Tibial nerve (tissue), 4 donors: ENCODE measurements around the gene ZNF485. TPM values are rescaled to one million over a fixed set of nuclear protein-coding genes. Genes with fewer than 3 reads are reported as not detected.

Experiments
- DNase-seq, 2 donors: peaks; one replicate each; pipeline ENCODE4 v3.0.0-alpha.2; 2019; ENCODE audit warnings: low spot score in 2 of 2
- H3K27ac ChIP-seq, 4 donors: fragments of 200-600 bp; sonication (generic) in 3 of 4; one replicate each; pipeline ENCODE4 v1.5.1; 2017 to 2019; ENCODE audit warnings: mild to moderate bottlenecking in 1 of 4
- H3K27me3 ChIP-seq, 2 donors: fragments of 200-600 bp; sonication (generic) in 1 of 2; one replicate each; pipeline versions ENCODE4 v1.5.1 to v1.6.0; 2017 to 2019
- H3K36me3 ChIP-seq, 3 donors: fragments of 200-600 bp; sonication (generic); one replicate each; pipeline ENCODE4 v1.5.1; 2018 to 2019
- H3K4me1 ChIP-seq, 4 donors: fragments of 200-600 bp; sonication (generic) in 3 of 4; one replicate each; pipeline ENCODE4 v1.5.1; 2017 to 2019
- H3K4me3 ChIP-seq, 4 donors: fragments of 200-600 bp; sonication (generic) in 3 of 4; one replicate each; pipeline ENCODE4 v1.5.1; 2017 to 2019; ENCODE audit warnings: mild to moderate bottlenecking in 1 of 4, moderate library complexity in 1 of 4
- H3K9me3 ChIP-seq, 4 donors: fragments of 200-600 bp; sonication (generic) in 3 of 4; one replicate each; pipeline ENCODE4 v1.5.1; 2017 to 2019
- CTCF ChIP-seq, 5 experiments: fragments of 200-600 bp in 3 of 5; fragments of 450-650 bp in 2 of 5; sonication (generic) in 3 of 5; IDR thresholded peaks; one replicate each; pipeline ENCODE4 v1.5.1; 2016 to 2019; ENCODE audit warnings: antibody characterized with exemption in 5 of 5, mild to moderate bottlenecking in 3 of 5, moderate library complexity in 2 of 5
- EP300 ChIP-seq, 2 donors: sonication (generic); formaldehyde crosslinking; IDR thresholded peaks; one replicate each; pipeline ENCODE4 v1.6.1; 2017; ENCODE audit warnings: antibody characterized with exemption in 2 of 2, mild to moderate bottlenecking in 1 of 2
- POLR2A ChIP-seq, 2 donors: fragments of 450-650 bp; IDR thresholded peaks; one replicate each; pipeline ENCODE4 v1.6.1; 2017; ENCODE audit warnings: antibody characterized with exemption in 2 of 2, mild to moderate bottlenecking in 2 of 2, moderate library complexity in 2 of 2
- WGBS, 2 donors: methylation state at CpG; one replicate each; pipeline ENCODE4 v1.1.5; 2018; 5-methylcytosine and 5-hydroxymethylcytosine counted together
- total RNA-seq, 4 donors: library from RNA; depleted of rRNA; stranded (reverse); fragments of >200 nt; gene quantifications; one replicate each; pipeline ENCODE4 v1.1.0, GENCODE V29; 2016

The ZNF485 gene
- total RNA-seq, 4 donors from 2014 or later = 2.4 to 9.6 (median 6.9) TPM

- peaks cover 9 to 66% (median 18%) of the 10 kb centered on the region in 3 donors for H3K36me3 ChIP-seq
- H3K4me1 ChIP-seq = peaks cover 0 to 9% (median 0%) of the 10 kb centered on the region in 4 donors
- H3K27me3 ChIP-seq = no peaks in the 10 kb centered on the region
- peaks cover 4 to 85% (median 31%) of the 10 kb centered on the region in 4 donors for H3K9me3 ChIP-seq
- DNase-seq = no peak
- 96 to 98% methylated on average over 8 of the region's 8 CpGs for WGBS, 2 donors
- no peak overlapping the region for H3K4me3 ChIP-seq
- no peak overlapping the region for H3K27ac ChIP-seq
- TF ChIP-seq POLR2A (IDR thresholded peaks at IDR 0.05) = no peak
Measured at GRCh38 chr10:43644252-43644651, 38.0 kb downstream of the ZNF485 start.

GRCh38 chr10:43645866-43646265, 39.6 kb downstream of the ZNF485 start:
- no peak overlapping the region for H3K27ac ChIP-seq
- no peak overlapping the region for H3K4me3 ChIP-seq
- peaks cover 4 to 69% (median 29%) of the 10 kb centered on the region in 4 donors for H3K9me3 ChIP-seq
- no peak for DNase-seq
- peaks cover 0 to 18% (median 0%) of the 10 kb centered on the region in 4 donors for H3K4me1 ChIP-seq
- TF ChIP-seq CTCF (IDR thresholded peaks at IDR 0.05) (no peak), POLR2A (IDR thresholded peaks at IDR 0.05) (no peak), EP300 (IDR thresholded peaks at IDR 0.05) (no peak)
- H3K27me3 ChIP-seq = no peaks in the 10 kb centered on the region
- WGBS, 2 donors = 97 to 98% methylated on average over 4 of the region's 4 CpGs
- H3K36me3 ChIP-seq = peaks cover 9 to 66% (median 18%) of the 10 kb centered on the region in 3 donors

- no peak for DNase-seq
- TF ChIP-seq POLR2A (IDR thresholded peaks at IDR 0.05) (no peak), CTCF (IDR thresholded peaks at IDR 0.05) (no peak), EP300 (IDR thresholded peaks at IDR 0.05) (no peak)
- Histone ChIP-seq H3K4me3 (peak overlapping the region in 2 of 4 donors; percentile 83 to 89), H3K27me3 (no peaks in the 10 kb centered on the region), H3K27ac (no peak overlapping the region), H3K4me1 (peaks cover 0 to 18% (median 0%) of the 10 kb centered on the region in 4 donors), H3K36me3 (peaks cover 9 to 50% (median 18%) of the 10 kb centered on the region in 3 donors), H3K9me3 (peaks cover 4 to 52% (median 22%) of the 10 kb centered on the region in 4 donors)
- 92 to 93% methylated on average over 6 of the region's 6 CpGs for WGBS, 2 donors
Measured at GRCh38 chr10:43647576-43647975, 41.3 kb downstream of the ZNF485 start.

GRCh38 chr10:43648095-43648397, 41.8 kb downstream of the ZNF485 start:
- TF ChIP-seq EP300 (IDR thresholded peaks at IDR 0.05) = no peak
- Histone ChIP-seq H3K4me1 (peaks cover 0 to 18% (median 0%) of the 10 kb centered on the region in 4 donors), H3K27ac (peak overlapping the region; percentile 74 to 93 (median 90)), H3K9me3 (peaks cover 4 to 47% (median 19%) of the 10 kb centered on the region in 4 donors), H3K36me3 (peaks cover 9 to 45% (median 18%) of the 10 kb centered on the region in 3 donors), H3K27me3 (no peaks in the 10 kb centered on the region), H3K4me3 (peak overlapping the region; percentile 83 to 93 (median 89))
- 38 to 45% methylated on average over 9 of the region's 9 CpGs for WGBS, 2 donors
- DNase-seq = no peak

GRCh38 chr10:43648398-43649184, 42.4 kb downstream of the ZNF485 start, which contains the start of gene ZNF32:
TSS of gene ZNF32 (minus strand) at chr10:43648881. CDS start at chr10:43646133, 2,748 bp downstream.
- peak within 1 kb of the TSS; percentile 74 to 93 (median 90) for H3K27ac ChIP-seq
- no peaks in the 10 kb centered on the region for H3K27me3 ChIP-seq
- peaks cover 0 to 18% (median 0%) of the 10 kb centered on the region in 4 donors for H3K4me1 ChIP-seq
- WGBS, 2 donors = 0 to 1% methylated on average over 42 to 44 of the region's 90 CpGs
- peak within 1 kb of the TSS; percentile 83 to 93 (median 89) for H3K4me3 ChIP-seq
- H3K36me3 ChIP-seq = peaks cover 9 to 39% (median 13%) of the 10 kb centered on the region in 3 donors
- DNase-seq = peak; percentile 68 to 69
- H3K9me3 ChIP-seq = peaks cover 4 to 42% (median 17%) of the 10 kb centered on the region in 4 donors
- TF ChIP-seq POLR2A (IDR thresholded peaks at IDR 0.05) (peak; percentile 13 to 39), EP300 (IDR thresholded peaks at IDR 0.05) (peak in 1 of 2 donors; percentile 45), CTCF (IDR thresholded peaks at IDR 0.05) (peak in 1 of 5 experiments; percentile 33)

GRCh38 chr10:43649185-43649523, 42.9 kb downstream of the ZNF485 start:
- peaks cover 0 to 18% (median 0%) of the 10 kb centered on the region in 4 donors for H3K4me1 ChIP-seq
- H3K27me3 ChIP-seq = no peaks in the 10 kb centered on the region
- no peak for TF ChIP-seq EP300 (IDR thresholded peaks at IDR 0.05)
- no peak for TF ChIP-seq CTCF (IDR thresholded peaks at IDR 0.05)
- no peak for TF ChIP-seq POLR2A (IDR thresholded peaks at IDR 0.05)

More at GRCh38 chr10:43649185-43649523, 42.9 kb downstream of the ZNF485 start:
- no peak for DNase-seq
- Histone ChIP-seq H3K36me3 (peaks cover 6 to 34% (median 7%) of the 10 kb centered on the region in 3 donors), H3K4me3 (peak overlapping the region; percentile 83 to 93 (median 89)), H3K9me3 (peaks cover 0 to 36% (median 11%) of the 10 kb centered on the region in 4 donors), H3K27ac (peak overlapping the region in 3 of 4 donors; percentile 89 to 93 (median 91))
- WGBS, 2 donors = 24 to 28% methylated on average over 14 of the region's 14 CpGs
